Epithelial cell of esophagus (primary cell): Measurements from ENCODE around the gene ZNF408.
"Not testable (repeated sequence)": the region's sequence is repeated elsewhere in the genome, so short reads cannot be mapped to it uniquely, and the experiment has no call there.

ENCODE experiments used
- DNase-seq: peaks from one replicate; pipeline ENCODE4 v3.0.0; 2010; ENCODE audit warnings: low read depth
- H3K4me3 ChIP-seq: 2 replicates; pipeline ENCODE4 v1.5.1; 2011; ENCODE audit warnings: mild to moderate bottlenecking, low read length, control low read depth
- CTCF ChIP-seq: IDR thresholded peaks from 2 replicates; pipeline ENCODE4 v1.5.1; 2011; ENCODE audit warnings: low read depth, mild to moderate bottlenecking, low read length, control low read depth, inconsistent platforms; ENCODE audit not compliant: insufficient read depth; ENCODE audit errors: missing control alignments

ZNF408 gene

DNA sequence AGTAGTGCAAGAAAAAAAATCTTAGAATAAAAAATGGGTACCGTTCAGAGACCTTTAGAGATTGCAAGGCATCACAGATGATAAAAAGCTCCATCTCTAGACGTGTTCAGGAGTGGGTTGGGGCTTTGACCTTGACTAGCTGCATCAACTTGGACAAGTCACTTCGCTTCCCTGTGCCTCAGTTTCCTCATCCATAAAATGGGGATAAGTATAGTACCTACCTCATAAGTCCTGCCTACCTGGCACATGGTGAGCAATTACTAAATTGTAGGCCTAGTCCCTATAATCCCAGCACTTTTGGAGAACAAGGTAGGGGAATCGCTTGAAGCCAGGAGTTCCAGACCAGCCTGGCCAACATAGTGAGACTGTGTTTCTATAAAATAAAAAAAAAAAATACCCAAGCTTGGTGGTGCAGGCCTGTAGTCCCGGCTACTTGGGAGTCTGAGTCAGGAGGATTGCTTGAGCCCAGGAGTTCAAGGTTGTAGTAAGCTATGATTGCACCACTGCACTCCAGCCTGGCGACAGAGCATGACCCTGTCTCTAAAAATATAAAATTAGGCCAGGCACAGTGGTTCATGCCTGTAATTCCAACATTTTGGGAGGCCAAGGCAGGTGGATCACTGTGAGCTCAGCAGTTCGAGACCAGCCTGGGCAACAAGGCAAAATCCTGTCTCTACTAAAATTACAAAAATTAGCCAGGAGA is 12.2 kb downstream of the ZNF408 start:
- TF ChIP-seq CTCF: no peak
- no peak for DNase-seq

DNA sequence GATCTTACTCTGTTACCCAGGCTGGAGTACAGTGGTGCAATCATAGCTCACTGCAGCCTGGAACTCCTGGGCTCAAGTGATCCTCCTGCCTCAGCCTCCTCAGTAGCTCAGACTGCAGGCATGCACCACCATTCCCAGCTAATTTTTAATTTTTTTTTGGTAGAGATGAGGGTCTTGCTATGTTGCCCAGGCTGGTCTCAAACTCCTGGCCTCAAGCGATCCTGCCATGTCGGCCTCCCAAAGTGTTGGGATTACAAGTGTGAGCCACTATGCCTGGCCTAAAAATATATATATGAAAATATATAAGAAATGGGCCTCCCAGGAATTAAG is 17.0 kb downstream of the ZNF408 start:
- DNase-seq, H3K4me3 ChIP-seq: not testable (repeated sequence)

More for the DNA sequence above, 12.2 kb downstream of the ZNF408 start:
- H3K4me3 ChIP-seq: no peak overlapping the region

- no peak overlapping the region for H3K4me3 ChIP-seq
- no peak for TF ChIP-seq CTCF
- peak; percentile 24 for DNase-seq
These were observed 17.6 kb downstream of the ZNF408 start for GRCh38 chr11:46718155-46719019.

DNA sequence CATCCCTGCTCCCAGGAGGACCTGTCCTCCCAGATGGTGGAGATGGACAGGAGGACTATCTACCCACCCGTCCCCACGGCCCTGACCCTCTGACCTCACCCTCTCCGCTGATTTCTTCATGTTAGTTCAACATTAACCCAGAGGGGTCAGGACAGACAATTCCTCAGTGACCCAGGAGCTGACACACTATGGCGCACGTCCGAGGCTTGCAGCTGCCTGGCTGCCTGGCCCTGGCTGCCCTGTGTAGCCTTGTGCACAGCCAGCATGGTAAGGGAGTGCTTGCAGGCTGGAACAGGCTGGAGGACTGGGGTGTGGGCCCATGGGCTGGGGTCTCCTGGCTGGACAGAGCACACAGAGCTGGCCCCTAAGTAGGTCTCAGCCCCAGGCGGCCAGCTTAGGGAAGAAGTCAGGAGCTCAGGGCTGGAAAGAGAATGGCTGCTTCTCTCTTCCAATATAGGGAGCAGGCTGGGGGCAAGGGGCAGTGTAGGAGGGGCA is 18.3 kb downstream of the ZNF408 start, which contains the start of gene F2:
F2 (plus strand) TSS at position 166 of the 495 bp plus-strand sequence; CDS start at position 189, 23 bp downstream.
- no peak within 1 kb of the TSS for H3K4me3 ChIP-seq
- no peak for DNase-seq
- no peak for TF ChIP-seq CTCF

DNA sequence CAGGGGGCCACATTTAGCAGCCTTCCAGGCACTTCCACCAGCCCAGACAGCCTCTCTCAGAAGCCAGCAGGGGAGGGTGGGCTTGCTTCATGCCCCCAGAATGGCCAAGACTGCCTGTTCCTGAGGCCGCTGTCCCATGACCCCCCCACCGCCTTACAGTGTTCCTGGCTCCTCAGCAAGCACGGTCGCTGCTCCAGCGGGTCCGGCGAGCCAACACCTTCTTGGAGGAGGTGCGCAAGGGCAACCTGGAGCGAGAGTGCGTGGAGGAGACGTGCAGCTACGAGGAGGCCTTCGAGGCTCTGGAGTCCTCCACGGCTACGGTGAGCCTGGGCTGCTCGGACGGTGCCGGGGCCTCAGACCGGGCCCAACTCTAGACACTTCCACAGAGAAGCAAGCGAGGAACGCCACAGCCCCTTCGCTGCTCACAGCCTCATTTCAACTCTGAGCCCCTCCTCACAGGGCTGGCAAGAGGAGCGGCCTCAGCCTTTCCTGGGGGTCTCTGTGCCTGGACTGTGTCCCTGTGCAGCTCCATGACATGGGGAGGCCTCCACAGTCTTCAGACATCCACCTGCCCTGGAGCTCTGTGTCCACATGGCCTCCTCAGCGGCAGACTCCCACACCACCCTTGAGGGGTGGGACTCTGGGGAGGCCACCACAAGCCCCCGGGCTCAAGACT is 18.9 kb downstream of the ZNF408 start:
- H3K4me3 ChIP-seq: no peak overlapping the region
- no peak for DNase-seq
- no peak for TF ChIP-seq CTCF

- no peak for DNase-seq
- no peak overlapping the region for H3K4me3 ChIP-seq
These were observed 20.5 kb downstream of the ZNF408 start for GRCh38 chr11:46721286-46721685.

More at GRCh38 chr11:46721286-46721685, 20.5 kb downstream of the ZNF408 start:
- TF ChIP-seq CTCF: no peak
